Lower leg skin (tissue), 4 donors: ENCODE measurements around the gene LAMP1. TPM values are rescaled to one million over a fixed set of nuclear protein-coding genes. Genes with fewer than 3 reads are reported as not detected.

Source experiments
- DNase-seq, 2 donors: peaks; one replicate each; pipeline ENCODE4 v3.0.0-alpha.2; 2019; ENCODE audit warnings: low spot score in 2 of 2
- H3K4me3 ChIP-seq: fragments of 200-600 bp; sonication (generic); 2 replicates; pipeline ENCODE4 v1.5.1; 2017; ENCODE audit warnings: mild to moderate bottlenecking, low read depth; ENCODE audit not compliant: poor library complexity, severe bottlenecking
- CTCF ChIP-seq, 3 donors: fragments of 450-650 bp; IDR thresholded peaks; one replicate each; pipeline ENCODE4 v1.5.1; 2016; ENCODE audit warnings: antibody characterized with exemption in 3 of 3, mild to moderate bottlenecking in 3 of 3, moderate library complexity in 2 of 3
- POLR2A ChIP-seq, 2 donors: fragments of 450-650 bp; IDR thresholded peaks; one replicate each; pipeline ENCODE4 v1.6.1; 2016 to 2017; ENCODE audit warnings: antibody characterized with exemption in 2 of 2, mild to moderate bottlenecking in 1 of 2, moderate library complexity in 1 of 2
- WGBS, 2 donors: methylation state at CpG; one replicate each; pipeline ENCODE4 v1.1.5; 2018; 5-methylcytosine and 5-hydroxymethylcytosine counted together
- intact Hi-C: fragments of 100-400 bp; cut with DNase I; formaldehyde crosslinking; loops from one replicate; pipeline ENCODE4 v1.15.0; 2023; ENCODE audit warnings: low total_unique reads
- total RNA-seq, 4 donors: library from RNA; depleted of rRNA; stranded (reverse); fragments of >200 nt; gene quantifications; one replicate each; pipeline ENCODE4 v1.1.0, GENCODE V29; 2016

The LAMP1 gene
- total RNA-seq, 4 donors from 2014 or later = 198 to 240 (median 209) TPM

DNA sequence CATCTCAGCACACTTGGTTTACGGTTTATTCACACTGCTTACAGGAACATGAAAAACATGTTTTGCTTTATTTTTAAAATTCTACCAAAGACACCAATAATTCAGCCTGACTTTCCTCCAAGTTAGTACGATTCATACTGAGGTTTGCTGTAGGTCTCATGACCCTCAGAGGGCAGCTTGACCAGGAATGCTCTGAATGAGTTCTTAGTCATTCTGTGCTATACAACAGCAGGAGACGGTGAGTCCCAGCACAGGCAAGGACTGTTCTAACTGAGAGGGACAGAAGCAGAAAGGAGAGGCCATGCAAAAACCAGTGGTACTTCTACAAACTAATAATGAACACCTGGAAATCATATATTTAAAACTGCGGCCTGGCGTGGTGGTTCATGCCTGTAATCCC lies 60.5 kb downstream of the LAMP1 start:
- 87 to 92% methylated on average over 5 of the region's 5 CpGs for WGBS, 2 donors

GRCh38 chr13:113358653-113359190 lies 61.7 kb downstream of the LAMP1 start:
- intact Hi-C loops = no loop called here
- TF ChIP-seq POLR2A (IDR thresholded peaks at IDR 0.05) (no peak), CTCF (IDR thresholded peaks at IDR 0.05) (no peak)
- WGBS, 2 donors = 72 to 76% methylated on average over 6 of the region's 6 CpGs
- H3K4me3 ChIP-seq = no peak overlapping the region
- DNase-seq = no peak

More for the DNA sequence above, 60.5 kb downstream of the LAMP1 start:
- no peak overlapping the region for H3K4me3 ChIP-seq
- TF ChIP-seq CTCF (IDR thresholded peaks at IDR 0.05) (no peak), POLR2A (IDR thresholded peaks at IDR 0.05) (no peak)
- no peak for DNase-seq
- intact Hi-C loops = no loop called here

- no peak for TF ChIP-seq POLR2A (IDR thresholded peaks at IDR 0.05)
- TF ChIP-seq CTCF (IDR thresholded peaks at IDR 0.05) = no peak
- no peak overlapping the region for H3K4me3 ChIP-seq
- WGBS, 2 donors = 80 to 92% methylated on average over 11 of the region's 11 CpGs
- intact Hi-C loops = no loop called here
- peak in 1 of 2 donors; percentile 58 for DNase-seq
These were observed 62.5 kb downstream of the LAMP1 start for GRCh38 chr13:113359571-113359970.

DNA sequence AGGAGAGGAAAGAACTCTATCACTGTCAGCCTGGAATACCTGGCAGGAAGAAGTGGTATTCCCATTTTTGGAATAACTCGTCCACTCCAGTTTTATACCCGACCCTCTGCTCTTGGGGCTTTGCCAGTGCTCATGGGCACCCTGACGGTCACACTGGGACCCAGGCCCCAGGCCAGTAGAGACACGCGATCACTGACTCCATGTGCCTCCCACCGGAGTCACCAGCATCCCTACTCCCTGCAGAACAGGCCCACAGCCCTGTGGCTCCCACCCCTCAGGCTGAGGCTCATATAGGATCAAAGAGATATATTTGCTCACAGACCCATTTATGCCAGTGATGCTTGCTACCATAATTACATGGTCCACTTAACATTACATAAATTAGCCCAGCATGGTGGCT lies 63.4 kb downstream of the LAMP1 start:
- H3K4me3 ChIP-seq = no peak overlapping the region
- intact Hi-C loops = loop anchor here (10.0 kb wide), 1 partner anchor 156 kb away; the partner anchor contains the start of genes CUL4A and PCID2
- peak; percentile 10 to 61 for DNase-seq
- 88 to 94% methylated on average over 5 to 6 of the region's 6 CpGs for WGBS, 2 donors
- TF ChIP-seq POLR2A (IDR thresholded peaks at IDR 0.05) (no peak), CTCF (IDR thresholded peaks at IDR 0.05) (no peak)

GRCh38 chr13:113361406-113361805 lies 64.4 kb downstream of the LAMP1 start:
- TF ChIP-seq CTCF (IDR thresholded peaks at IDR 0.05) = no peak
- TF ChIP-seq POLR2A (IDR thresholded peaks at IDR 0.05) = no peak
- 80 to 84% methylated on average over 7 of the region's 7 CpGs for WGBS, 2 donors
- intact Hi-C loops = loop anchor here (10.0 kb wide), 1 partner anchor 157 kb away; the partner anchor contains the start of genes CUL4A and PCID2
- no peak overlapping the region for H3K4me3 ChIP-seq
- peak; percentile 3 to 14 for DNase-seq
